Endothelial cell of umbilical vein (primary cell): ENCODE results near the gene LRTM2.

ENCODE experiments used
- POLR2A ChIP-seq: IDR thresholded peaks from 2 replicates; pipeline ENCODE4 v1.6.1; 2012; ENCODE audit warnings: low read depth, mild to moderate bottlenecking, control low read depth, low read length
- TF ChIP-seq, protein P1 (sequence below), 2 donors: IDR thresholded peaks; 1 replicate in 1 of 2; 2 replicates in 1 of 2; pipeline ENCODE4 v1.5.1; 2011; ENCODE audit warnings: low read length in 2 of 2, mild to moderate bottlenecking in 2 of 2, moderate library complexity in 2 of 2, control low read depth in 1 of 2, inconsistent platforms in 1 of 2, low read depth in 1 of 2; ENCODE audit not compliant: insufficient read depth in 1 of 2; ENCODE audit errors: extremely low read depth in 1 of 2

DNA sequence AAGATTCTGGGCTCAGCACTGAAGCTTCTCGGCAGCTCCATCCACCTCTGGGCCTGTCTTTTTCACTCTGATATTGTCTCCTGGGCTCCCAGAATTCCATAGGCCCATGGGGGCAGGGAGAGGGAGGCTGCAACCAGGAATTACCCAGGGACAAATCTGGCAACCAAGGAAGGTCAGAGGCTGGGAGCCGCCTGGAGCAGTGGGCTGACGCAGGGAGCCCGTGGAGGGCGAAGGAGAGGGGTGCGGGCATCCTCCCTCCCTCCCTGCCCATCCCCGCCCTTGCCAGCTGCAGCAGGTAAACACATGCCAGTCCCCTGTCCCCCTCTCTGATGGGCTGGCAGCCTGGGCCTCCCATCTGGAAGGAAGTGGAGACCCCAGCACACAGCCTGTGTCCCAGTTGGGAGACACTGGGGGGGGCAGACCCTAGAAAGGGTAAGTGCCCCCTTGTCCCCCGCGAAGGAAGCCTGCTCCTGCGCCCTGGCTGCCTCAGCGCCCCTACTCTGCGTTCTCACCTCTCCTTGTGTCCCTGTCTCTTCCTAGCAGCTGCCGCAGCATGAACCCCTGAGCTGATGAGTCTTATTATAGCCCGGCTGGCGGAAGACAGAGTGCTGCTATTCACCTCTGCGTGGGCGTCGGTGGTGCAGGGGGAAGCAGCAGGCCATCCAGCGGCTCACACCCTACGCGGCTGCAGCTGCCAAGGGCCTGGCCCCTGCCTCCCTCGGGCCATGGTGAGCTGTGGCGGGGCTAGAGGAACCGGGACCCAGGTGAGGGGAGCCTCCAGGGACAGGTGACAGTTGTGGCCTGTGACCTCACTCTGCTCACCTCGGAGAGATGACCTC is 6.7 kb downstream of the LRTM2 start:
- TF ChIP-seq, protein P1, sequence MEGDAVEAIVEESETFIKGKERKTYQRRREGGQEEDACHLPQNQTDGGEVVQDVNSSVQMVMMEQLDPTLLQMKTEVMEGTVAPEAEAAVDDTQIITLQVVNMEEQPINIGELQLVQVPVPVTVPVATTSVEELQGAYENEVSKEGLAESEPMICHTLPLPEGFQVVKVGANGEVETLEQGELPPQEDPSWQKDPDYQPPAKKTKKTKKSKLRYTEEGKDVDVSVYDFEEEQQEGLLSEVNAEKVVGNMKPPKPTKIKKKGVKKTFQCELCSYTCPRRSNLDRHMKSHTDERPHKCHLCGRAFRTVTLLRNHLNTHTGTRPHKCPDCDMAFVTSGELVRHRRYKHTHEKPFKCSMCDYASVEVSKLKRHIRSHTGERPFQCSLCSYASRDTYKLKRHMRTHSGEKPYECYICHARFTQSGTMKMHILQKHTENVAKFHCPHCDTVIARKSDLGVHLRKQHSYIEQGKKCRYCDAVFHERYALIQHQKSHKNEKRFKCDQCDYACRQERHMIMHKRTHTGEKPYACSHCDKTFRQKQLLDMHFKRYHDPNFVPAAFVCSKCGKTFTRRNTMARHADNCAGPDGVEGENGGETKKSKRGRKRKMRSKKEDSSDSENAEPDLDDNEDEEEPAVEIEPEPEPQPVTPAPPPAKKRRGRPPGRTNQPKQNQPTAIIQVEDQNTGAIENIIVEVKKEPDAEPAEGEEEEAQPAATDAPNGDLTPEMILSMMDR (IDR thresholded peaks at IDR 0.05; ENCODE audit: extremely low read depth in 1 of 2, insufficient read depth in 1 of 2, low read depth in 1 of 2, low read length in 2 of 2), result no peak
- TF ChIP-seq POLR2A, result no peak
